H1 (cell line): ENCODE measurements around the gene STX10. TPM values are rescaled to one million over a fixed set of nuclear protein-coding genes. Genes with fewer than 3 reads are reported as not detected.

Source experiments
- KDM4A ChIP-seq: IDR thresholded peaks from one replicate; pipeline ENCODE4 v1.7.1; 2012; ENCODE audit warnings: low read depth, mild to moderate bottlenecking, moderate library complexity, low read length, inconsistent platforms; ENCODE audit not compliant: severe bottlenecking
- polyA plus RNA-seq, 7 experiments: library from polyadenylated mRNA; depleted of rRNA in 3 of 7; stranded (reverse) in 5 of 7; unstranded in 2 of 7; fragments of >200 nt in 5 of 7; fragments of 200-250 nt in 2 of 7; gene quantifications; 1 replicate in 5 of 7; 2 replicates in 1 of 7; 4 replicates in 1 of 7; pipeline versions ENCODE4 v1.2.1 to v1.2.3, GENCODE V29; 2011 to 2013; ENCODE audit warnings: missing spikeins in 2 of 7, mixed read lengths in 2 of 7
- total RNA-seq: library from RNA; stranded (reverse); fragmentation: NEBNext Ultra II Directional; extraction: Animal tissue kit (Norgen Biotek cat#: 25700); gene quantifications from 2 replicates; pipeline ENCODE4 v1.2.1, GENCODE V29; 2021
- TF ChIP-seq, protein P1 (sequence below): fragments of 300-600 bp; sonication (generic); IDR thresholded peaks from 2 replicates; pipeline ENCODE4 v1.7.1; 2012; ENCODE audit warnings: low read length, moderate library complexity, mild to moderate bottlenecking, inconsistent platforms; ENCODE audit not compliant: insufficient replicate concordance

The STX10 gene
- total and polyA plus RNA-seq, 2 of the 8 experiments (the other 6 are each of a cell fraction or from before 2014, with no cell fraction given): 53.0 to 80.1 TPM

DNA sequence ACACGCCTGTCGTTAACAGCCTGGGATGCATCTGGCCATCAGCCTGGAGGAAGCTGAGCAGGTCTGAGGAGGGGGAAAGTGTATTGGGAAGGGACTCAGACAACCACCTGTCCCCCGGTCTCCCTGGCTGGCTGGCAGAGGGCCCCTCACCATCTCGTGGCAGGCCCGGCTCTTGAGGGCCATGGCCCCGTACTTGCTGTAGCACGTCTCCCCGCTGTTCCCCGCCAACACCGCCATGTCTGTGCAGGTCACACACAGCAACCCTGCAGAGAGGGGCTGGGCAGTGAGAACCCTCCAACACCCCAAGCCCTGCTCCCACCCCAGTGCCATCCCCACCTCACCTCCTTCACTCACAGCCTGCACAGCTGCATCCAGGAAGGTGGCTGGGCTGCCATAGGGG lies 37.6 kb downstream of the STX10 start (continued):
- TF ChIP-seq, protein P1, sequence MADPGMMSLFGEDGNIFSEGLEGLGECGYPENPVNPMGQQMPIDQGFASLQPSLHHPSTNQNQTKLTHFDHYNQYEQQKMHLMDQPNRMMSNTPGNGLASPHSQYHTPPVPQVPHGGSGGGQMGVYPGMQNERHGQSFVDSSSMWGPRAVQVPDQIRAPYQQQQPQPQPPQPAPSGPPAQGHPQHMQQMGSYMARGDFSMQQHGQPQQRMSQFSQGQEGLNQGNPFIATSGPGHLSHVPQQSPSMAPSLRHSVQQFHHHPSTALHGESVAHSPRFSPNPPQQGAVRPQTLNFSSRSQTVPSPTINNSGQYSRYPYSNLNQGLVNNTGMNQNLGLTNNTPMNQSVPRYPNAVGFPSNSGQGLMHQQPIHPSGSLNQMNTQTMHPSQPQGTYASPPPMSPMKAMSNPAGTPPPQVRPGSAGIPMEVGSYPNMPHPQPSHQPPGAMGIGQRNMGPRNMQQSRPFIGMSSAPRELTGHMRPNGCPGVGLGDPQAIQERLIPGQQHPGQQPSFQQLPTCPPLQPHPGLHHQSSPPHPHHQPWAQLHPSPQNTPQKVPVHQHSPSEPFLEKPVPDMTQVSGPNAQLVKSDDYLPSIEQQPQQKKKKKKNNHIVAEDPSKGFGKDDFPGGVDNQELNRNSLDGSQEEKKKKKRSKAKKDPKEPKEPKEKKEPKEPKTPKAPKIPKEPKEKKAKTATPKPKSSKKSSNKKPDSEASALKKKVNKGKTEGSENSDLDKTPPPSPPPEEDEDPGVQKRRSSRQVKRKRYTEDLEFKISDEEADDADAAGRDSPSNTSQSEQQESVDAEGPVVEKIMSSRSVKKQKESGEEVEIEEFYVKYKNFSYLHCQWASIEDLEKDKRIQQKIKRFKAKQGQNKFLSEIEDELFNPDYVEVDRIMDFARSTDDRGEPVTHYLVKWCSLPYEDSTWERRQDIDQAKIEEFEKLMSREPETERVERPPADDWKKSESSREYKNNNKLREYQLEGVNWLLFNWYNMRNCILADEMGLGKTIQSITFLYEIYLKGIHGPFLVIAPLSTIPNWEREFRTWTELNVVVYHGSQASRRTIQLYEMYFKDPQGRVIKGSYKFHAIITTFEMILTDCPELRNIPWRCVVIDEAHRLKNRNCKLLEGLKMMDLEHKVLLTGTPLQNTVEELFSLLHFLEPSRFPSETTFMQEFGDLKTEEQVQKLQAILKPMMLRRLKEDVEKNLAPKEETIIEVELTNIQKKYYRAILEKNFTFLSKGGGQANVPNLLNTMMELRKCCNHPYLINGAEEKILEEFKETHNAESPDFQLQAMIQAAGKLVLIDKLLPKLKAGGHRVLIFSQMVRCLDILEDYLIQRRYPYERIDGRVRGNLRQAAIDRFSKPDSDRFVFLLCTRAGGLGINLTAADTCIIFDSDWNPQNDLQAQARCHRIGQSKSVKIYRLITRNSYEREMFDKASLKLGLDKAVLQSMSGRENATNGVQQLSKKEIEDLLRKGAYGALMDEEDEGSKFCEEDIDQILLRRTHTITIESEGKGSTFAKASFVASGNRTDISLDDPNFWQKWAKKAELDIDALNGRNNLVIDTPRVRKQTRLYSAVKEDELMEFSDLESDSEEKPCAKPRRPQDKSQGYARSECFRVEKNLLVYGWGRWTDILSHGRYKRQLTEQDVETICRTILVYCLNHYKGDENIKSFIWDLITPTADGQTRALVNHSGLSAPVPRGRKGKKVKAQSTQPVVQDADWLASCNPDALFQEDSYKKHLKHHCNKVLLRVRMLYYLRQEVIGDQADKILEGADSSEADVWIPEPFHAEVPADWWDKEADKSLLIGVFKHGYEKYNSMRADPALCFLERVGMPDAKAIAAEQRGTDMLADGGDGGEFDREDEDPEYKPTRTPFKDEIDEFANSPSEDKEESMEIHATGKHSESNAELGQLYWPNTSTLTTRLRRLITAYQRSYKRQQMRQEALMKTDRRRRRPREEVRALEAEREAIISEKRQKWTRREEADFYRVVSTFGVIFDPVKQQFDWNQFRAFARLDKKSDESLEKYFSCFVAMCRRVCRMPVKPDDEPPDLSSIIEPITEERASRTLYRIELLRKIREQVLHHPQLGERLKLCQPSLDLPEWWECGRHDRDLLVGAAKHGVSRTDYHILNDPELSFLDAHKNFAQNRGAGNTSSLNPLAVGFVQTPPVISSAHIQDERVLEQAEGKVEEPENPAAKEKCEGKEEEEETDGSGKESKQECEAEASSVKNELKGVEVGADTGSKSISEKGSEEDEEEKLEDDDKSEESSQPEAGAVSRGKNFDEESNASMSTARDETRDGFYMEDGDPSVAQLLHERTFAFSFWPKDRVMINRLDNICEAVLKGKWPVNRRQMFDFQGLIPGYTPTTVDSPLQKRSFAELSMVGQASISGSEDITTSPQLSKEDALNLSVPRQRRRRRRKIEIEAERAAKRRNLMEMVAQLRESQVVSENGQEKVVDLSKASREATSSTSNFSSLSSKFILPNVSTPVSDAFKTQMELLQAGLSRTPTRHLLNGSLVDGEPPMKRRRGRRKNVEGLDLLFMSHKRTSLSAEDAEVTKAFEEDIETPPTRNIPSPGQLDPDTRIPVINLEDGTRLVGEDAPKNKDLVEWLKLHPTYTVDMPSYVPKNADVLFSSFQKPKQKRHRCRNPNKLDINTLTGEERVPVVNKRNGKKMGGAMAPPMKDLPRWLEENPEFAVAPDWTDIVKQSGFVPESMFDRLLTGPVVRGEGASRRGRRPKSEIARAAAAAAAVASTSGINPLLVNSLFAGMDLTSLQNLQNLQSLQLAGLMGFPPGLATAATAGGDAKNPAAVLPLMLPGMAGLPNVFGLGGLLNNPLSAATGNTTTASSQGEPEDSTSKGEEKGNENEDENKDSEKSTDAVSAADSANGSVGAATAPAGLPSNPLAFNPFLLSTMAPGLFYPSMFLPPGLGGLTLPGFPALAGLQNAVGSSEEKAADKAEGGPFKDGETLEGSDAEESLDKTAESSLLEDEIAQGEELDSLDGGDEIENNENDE: no peak
- no peak for TF ChIP-seq KDM4A
